IMR-90 (cell line): ENCODE results near the gene CXCL16. TPM values are rescaled to one million over a fixed set of nuclear protein-coding genes. Genes with fewer than 3 reads are reported as not detected.

Source experiments
- ATAC-seq: fragments of 200-7000 bp; cut with Tn5 transposase; 2 replicates; pipeline ENCODE4 v1.9.1; 2020; ENCODE audit warnings: low read depth, mild to moderate bottlenecking, moderate library complexity
- BruUV-seq: library from RNA; stranded (reverse); fragments of 400-500 nt; replicated peaks from 2 replicates; lab custom pipeline; 2021; lab: Mats Ljungman, UMichigan
- CTCF ChIA-PET: fragments of 300-600 bp; formaldehyde crosslinking; extraction: SDS; loops from one replicate; lab custom pipeline; 2021; ENCODE audit warnings: antibody characterized with exemption; lab: Yijun Ruan, JAX
- POLR2A ChIA-PET: fragments of 300-600 bp; sonication (Branson Sonifier 250); formaldehyde crosslinking; loops from one replicate; lab custom pipeline; 2022; ENCODE audit warnings: antibody characterized with exemption; ENCODE audit not compliant: unreplicated experiment; lab: Charles Lee
- DNase-seq: peaks from one replicate; pipeline ENCODE4 v3.0.0; 2013
- H2AFZ ChIP-seq: replicated peaks from 2 replicates; pipeline ENCODE3; 2013; ENCODE audit warnings: low read length, mild to moderate bottlenecking; ENCODE audit not compliant: poor library complexity
- H2AK5ac ChIP-seq: 2 replicates; pipeline ENCODE4 v1.6.1; 2013; ENCODE audit warnings: low read depth, low read length, inconsistent platforms
- H2AK9ac ChIP-seq: replicated peaks from 2 replicates; pipeline ENCODE3; 2013; ENCODE audit warnings: mild to moderate bottlenecking, low read depth, low read length, moderate library complexity; ENCODE audit not compliant: poor library complexity
- H2BK120ac ChIP-seq: 2 replicates; pipeline ENCODE4 v1.6.1; 2013; ENCODE audit warnings: low read depth, low read length, inconsistent platforms
- H2BK15ac ChIP-seq: 3 replicates; pipeline ENCODE4 v1.6.1; 2013; ENCODE audit warnings: low read depth, low read length, inconsistent platforms
- H2BK20ac ChIP-seq: 2 replicates; pipeline ENCODE4 v1.6.1; 2013; ENCODE audit warnings: low read depth, mild to moderate bottlenecking, inconsistent platforms, low read length, moderate library complexity
- H2BK5ac ChIP-seq: 2 replicates; pipeline ENCODE4 v1.6.1; 2013; ENCODE audit warnings: mild to moderate bottlenecking, low read depth, low read length, inconsistent platforms; ENCODE audit not compliant: poor library complexity, severe bottlenecking
- H3K14ac ChIP-seq: replicated peaks from 2 replicates; pipeline ENCODE4 v1.6.1; 2013; ENCODE audit warnings: low read depth, low read length, inconsistent platforms
- H3K18ac ChIP-seq: 2 replicates; pipeline ENCODE4 v1.6.1; 2013; ENCODE audit warnings: low read depth, low read length, control low read depth
- H3K23ac ChIP-seq: 2 replicates; pipeline ENCODE4 v1.6.1; 2013; ENCODE audit warnings: low read depth, low read length, inconsistent platforms
- H3K27ac ChIP-seq: 2 replicates; pipeline ENCODE4 v1.5.1; 2013; ENCODE audit warnings: mild to moderate bottlenecking, control low read depth, low read length; ENCODE audit not compliant: insufficient read depth
- H3K27me3 ChIP-seq: 2 replicates; pipeline ENCODE4 v1.6.1; 2013; ENCODE audit warnings: low read length; ENCODE audit not compliant: control insufficient read depth, insufficient read depth
- H3K36me3 ChIP-seq: 2 replicates; pipeline ENCODE4 v1.6.1; 2013; ENCODE audit warnings: low read length, mixed read lengths; ENCODE audit not compliant: control insufficient read depth, insufficient read depth
- H3K4ac ChIP-seq: 2 replicates; pipeline ENCODE4 v1.6.1; 2013; ENCODE audit warnings: low read depth, low read length, inconsistent platforms
- H3K4me1 ChIP-seq: 2 replicates; pipeline ENCODE4 v1.6.1; 2013; ENCODE audit warnings: low read length, mixed read lengths; ENCODE audit not compliant: control insufficient read depth, insufficient read depth
- H3K4me2 ChIP-seq: 2 replicates; pipeline ENCODE4 v1.6.1; 2013; ENCODE audit warnings: low read depth, mild to moderate bottlenecking, control low read depth, low read length, moderate library complexity
- H3K4me3 ChIP-seq: 2 replicates; pipeline ENCODE4 v1.5.1; 2013; ENCODE audit warnings: low read depth, mild to moderate bottlenecking, control low read depth, low read length, moderate library complexity; ENCODE audit not compliant: insufficient read depth
- H3K56ac ChIP-seq: 2 replicates; pipeline ENCODE4 v1.6.1; 2013; ENCODE audit warnings: low read length, inconsistent platforms; ENCODE audit not compliant: insufficient read depth; ENCODE audit errors: extremely low read depth
- H3K79me1 ChIP-seq, 2 experiments: 2 replicates each; pipeline ENCODE4 v1.6.1; 2013; ENCODE audit warnings: low read length in 2 of 2, inconsistent platforms in 1 of 2, low read depth in 1 of 2
- H3K9ac ChIP-seq: 2 replicates; pipeline ENCODE4 v1.6.1; 2013; ENCODE audit warnings: low read depth, low read length, control low read depth
- H3K9me1 ChIP-seq: 2 replicates; pipeline ENCODE4 v1.6.1; 2013; ENCODE audit warnings: low read length, inconsistent platforms; ENCODE audit not compliant: insufficient read depth
- H3K9me3 ChIP-seq: 2 replicates; pipeline ENCODE4 v1.6.1; 2013; ENCODE audit warnings: low read length; ENCODE audit not compliant: control insufficient read depth, insufficient read depth
- H4K20me1 ChIP-seq: 2 replicates; pipeline ENCODE4 v1.6.1; 2013; ENCODE audit warnings: low read length, inconsistent platforms; ENCODE audit not compliant: insufficient read depth
- H4K5ac ChIP-seq: 2 replicates; pipeline ENCODE4 v1.6.1; 2013; ENCODE audit warnings: mild to moderate bottlenecking, low read depth, low read length, control low read depth
- H4K8ac ChIP-seq, 2 experiments: 2 replicates each; pipeline ENCODE4 v1.6.1; 2013; ENCODE audit warnings: low read depth in 2 of 2, low read length in 2 of 2, control low read depth in 1 of 2, inconsistent platforms in 1 of 2
- H4K91ac ChIP-seq: 2 replicates; pipeline ENCODE4 v1.6.1; 2013; ENCODE audit warnings: low read depth, low read length, inconsistent platforms; ENCODE audit not compliant: insufficient read depth
- BHLHE40 ChIP-seq: fragments of 150-350 bp; IDR thresholded peaks from 2 replicates; pipeline ENCODE4 v1.6.1; 2016; ENCODE audit warnings: mild to moderate bottlenecking, low read depth, low read length
- CEBPB ChIP-seq: IDR thresholded peaks from 2 replicates; pipeline ENCODE4 v1.6.1; 2012; ENCODE audit warnings: low read depth, low read length, improper control_type of control experiment
- CHD1 ChIP-seq: IDR thresholded peaks from 2 replicates; pipeline ENCODE4 v1.6.1; 2012; ENCODE audit warnings: low read depth, low read length, improper control_type of control experiment
- CTCF ChIP-seq: conservative IDR thresholded peaks from 2 replicates; pipeline ENCODE4 v1.5.1; 2012; ENCODE audit warnings: mild to moderate bottlenecking, low read depth, low read length, improper control_type of control experiment
- FOS ChIP-seq: fragments of 150-350 bp; IDR thresholded peaks from 2 replicates; pipeline ENCODE4 v1.6.1; 2016; ENCODE audit warnings: low read depth, low read length
- MAFK ChIP-seq: IDR thresholded peaks from 2 replicates; pipeline ENCODE4 v1.6.1; 2012; ENCODE audit warnings: low read depth, low read length, improper control_type of control experiment
- MAZ ChIP-seq: IDR thresholded peaks from 2 replicates; pipeline ENCODE4 v1.6.1; 2012; ENCODE audit warnings: low read depth, mild to moderate bottlenecking, low read length, improper control_type of control experiment, moderate library complexity, borderline replicate concordance
- MXI1 ChIP-seq: IDR thresholded peaks from 2 replicates; pipeline ENCODE4 v1.6.1; 2012; ENCODE audit warnings: low read depth, mild to moderate bottlenecking, low read length, moderate library complexity, borderline replicate concordance
- NFE2L2 ChIP-seq: fragments of 150-350 bp; IDR thresholded peaks from 2 replicates; pipeline ENCODE4 v1.6.1; 2016; ENCODE audit warnings: low read depth, mild to moderate bottlenecking, low read length
- POLR2A ChIP-seq: IDR thresholded peaks from 2 replicates; pipeline ENCODE4 v1.6.1; 2012; ENCODE audit warnings: mild to moderate bottlenecking, low read depth, low read length
- RAD21 ChIP-seq: IDR thresholded peaks from 2 replicates; pipeline ENCODE4 v1.6.1; 2012; ENCODE audit warnings: low read length, improper control_type of control experiment
- RCOR1 ChIP-seq: IDR thresholded peaks from 2 replicates; pipeline ENCODE4 v1.6.1; 2012; ENCODE audit warnings: mild to moderate bottlenecking, low read length, improper control_type of control experiment; ENCODE audit not compliant: insufficient replicate concordance
- RFX5 ChIP-seq: IDR thresholded peaks from 2 replicates; pipeline ENCODE4 v1.8.0; 2012; ENCODE audit warnings: low read depth, mild to moderate bottlenecking, low read length, moderate library complexity
- SMC3 ChIP-seq: fragments of 150-350 bp; IDR thresholded peaks from 2 replicates; pipeline ENCODE4 v1.6.1; 2016; ENCODE audit warnings: low read depth, mild to moderate bottlenecking, antibody characterized with exemption, low read length, moderate library complexity
- WGBS, 2 experiments: methylation state at CpG; one replicate each; pipeline versions ENCODE4 v1.1.5 to v1.1.7; 2013; ENCODE audit warnings: missing lambda C conversion rate in 2 of 2; ENCODE audit not compliant: insufficient read length in 1 of 2; ENCODE audit errors: extremely low coverage in 2 of 2; 5-methylcytosine and 5-hydroxymethylcytosine counted together
- dilution Hi-C: fragments of 300-500 bp; cut with HindIII; formaldehyde crosslinking; loops from one replicate; pipeline ENCODE4 v1.14.3; 2018; ENCODE audit warnings: low sequenced_read_pairs; ENCODE audit not compliant: unreplicated experiment
- in situ Hi-C: fragments of 300-500 bp; cut with MboI; formaldehyde crosslinking; loops from 3 replicates; pipeline ENCODE4 v1.14.3; 2019; ENCODE audit warnings: low sequenced_read_pairs, inconsistent platforms, mixed read lengths
- intact Hi-C: fragments of 100-400 bp; cut with micrococcal nuclease; formaldehyde crosslinking; loops from 2 replicates; pipeline ENCODE4 v1.10.0; 2022
- polyA plus RNA-seq, 3 experiments: library from polyadenylated mRNA; depleted of rRNA; stranded (reverse); fragments of >200 nt; gene quantifications; 2 replicates each; pipeline ENCODE4 v1.2.3, GENCODE V29; 2012; ENCODE audit warnings: low replicate concordance in 1 of 3
- total RNA-seq: library from RNA; depleted of rRNA; stranded (reverse); fragments of >200 nt; gene quantifications from 2 replicates; pipeline ENCODE4 v1.2.3, GENCODE V29; 2012
- TF ChIP-seq, protein P1 (sequence below): fragments of 150-350 bp; IDR thresholded peaks from 2 replicates; pipeline ENCODE4 v1.6.1; 2016; ENCODE audit warnings: low read depth, mild to moderate bottlenecking, low read length, moderate library complexity, borderline replicate concordance

The CXCL16 gene
- total and polyA plus RNA-seq, 2 of the 4 experiments (the other 2 are of a cell fraction): 0.36 to 1.6 TPM

- Histone ChIP-seq H4K8ac (no peak overlapping the region), H3K27me3 (no peaks in the 10 kb centered on the region), H3K27ac (no peak overlapping the region), H3K9ac (no peak overlapping the region), H2BK120ac (no peak overlapping the region), H3K9me3 (no peaks in the 10 kb centered on the region), H4K91ac (no peak overlapping the region), H3K4me1 (peaks cover 7% of the 10 kb centered on the region; the same call in 1 of the 2 replicates), H2AK5ac (peak overlapping the region; percentile 25; the same call in 1 of the 2 replicates), H2BK5ac (no peak overlapping the region), H3K23ac (no peak overlapping the region), H3K14ac (no peak overlapping the region), H2BK20ac (no peak overlapping the region), H3K56ac (no peak overlapping the region), H2AFZ (no peak overlapping the region), H3K4me3 (no peak overlapping the region), H3K9me1 (0 out of 2 replicates have a peak, but pooled peaks cover 4% of the 10 kb centered on the region), H2AK9ac (peak overlapping the region; percentile 70), H3K4me2 (no peak overlapping the region), H3K4ac (no peak overlapping the region), H2BK15ac (no peak overlapping the region), H3K18ac (no peak overlapping the region), H4K20me1 (peaks cover 4% of the 10 kb centered on the region; the same call in 1 of the 2 replicates), H3K79me1 (peaks cover 3% of the 10 kb centered on the region in 2 experiments; a peak in 3 of 4 replicates), H4K5ac (no peak overlapping the region), H3K36me3 (no peaks in the 10 kb centered on the region)
- CTCF ChIA-PET: interaction anchor here (0.5 kb wide), 1 partner anchor 324 kb away, joined by 5 read pairs; no protein-coding TSS in a partner anchor
- intact Hi-C loops (no loop called here), dilution Hi-C loops (no loop called here), in situ Hi-C loops (loop anchor here (10.0 kb wide), 1 partner anchor 173 kb away; no protein-coding TSS in a partner anchor)
- WGBS, 2 experiments: no CpG with 5 or more reads among the region's 6 CpGs
- DNase-seq (no peak), ATAC-seq (no peak)
- no TSS peak for BruUV-seq
- TF ChIP-seq RAD21 (no peak), RFX5 (no peak), CHD1 (no peak), POLR2A (no peak), BHLHE40 (no peak), NFE2L2 (no peak), RCOR1 (no peak), MAZ (no peak), MXI1 (no peak), SMC3 (no peak), CTCF (no peak), CEBPB (no peak), FOS (no peak), MAFK (no peak)
- TF ChIP-seq, protein P1, sequence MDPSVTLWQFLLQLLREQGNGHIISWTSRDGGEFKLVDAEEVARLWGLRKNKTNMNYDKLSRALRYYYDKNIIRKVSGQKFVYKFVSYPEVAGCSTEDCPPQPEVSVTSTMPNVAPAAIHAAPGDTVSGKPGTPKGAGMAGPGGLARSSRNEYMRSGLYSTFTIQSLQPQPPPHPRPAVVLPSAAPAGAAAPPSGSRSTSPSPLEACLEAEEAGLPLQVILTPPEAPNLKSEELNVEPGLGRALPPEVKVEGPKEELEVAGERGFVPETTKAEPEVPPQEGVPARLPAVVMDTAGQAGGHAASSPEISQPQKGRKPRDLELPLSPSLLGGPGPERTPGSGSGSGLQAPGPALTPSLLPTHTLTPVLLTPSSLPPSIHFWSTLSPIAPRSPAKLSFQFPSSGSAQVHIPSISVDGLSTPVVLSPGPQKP: no peak
- POLR2A ChIA-PET: no interaction called here
Observed at GRCh38 chr17:4711661-4712181, 28.0 kb downstream of the CXCL16 start.
